Measurements from ENCODE around the gene CNOT1.
A peak's percentile ranks its signal among the peaks of the same experiment; 100 is the strongest.
"Not testable (repeated sequence)": the region's sequence is repeated elsewhere in the genome, so short reads cannot be mapped to it uniquely, and the experiment has no call there.

Gene CNOT1

GRCh38 chr16:58503863-58504688, 125.5 kb downstream of the CNOT1 start:
- DNase-seq (ENCODE audit: low spot score): no peak

GRCh38 chr16:58503166-58503862, 126.3 kb downstream of the CNOT1 start:
- DNase-seq (ENCODE audit: low spot score): no peak

GRCh38 chr16:58502217-58502921, 127.3 kb downstream of the CNOT1 start:
- no peak for DNase-seq (ENCODE audit: low spot score)

GRCh38 chr16:58501242-58502131, 128.1 kb downstream of the CNOT1 start:
- peak; percentile 69 for DNase-seq (ENCODE audit: low spot score)

- no peak for DNase-seq (ENCODE audit: low spot score)
These were observed 129.0 kb downstream of the CNOT1 start for GRCh38 chr16:58500430-58501241.

- DNase-seq (ENCODE audit: low spot score): peak; percentile 98
These were observed 129.8 kb downstream of the CNOT1 start, which contains the start of gene NDRG4 for GRCh38 chr16:58499615-58500351. Gene NDRG4 (plus strand): TSS chr16:58500143. CDS start chr16:58500249, 106 bp downstream.

DNA sequence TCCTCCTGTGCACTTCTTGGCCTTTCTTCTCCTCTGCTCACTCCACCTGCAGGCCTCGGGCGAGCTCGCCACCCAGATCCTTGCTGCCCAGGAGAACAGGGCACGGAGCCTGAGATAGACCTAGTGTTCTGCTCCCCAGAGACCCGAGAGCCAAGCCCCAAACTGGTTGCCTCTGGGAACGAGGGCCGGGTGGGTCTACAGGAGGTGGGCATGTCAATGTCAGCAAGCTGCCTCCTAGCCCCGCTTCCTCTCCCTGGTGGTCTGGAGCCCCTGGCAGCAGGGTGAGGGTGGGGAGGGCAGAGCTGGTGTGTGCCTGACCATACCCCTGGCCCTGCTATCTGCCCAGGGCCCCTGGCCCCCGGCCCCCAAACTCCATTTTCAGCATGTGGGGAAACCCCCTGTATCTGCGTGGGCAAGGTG, 130.5 kb downstream of the CNOT1 start:
- no peak for DNase-seq (ENCODE audit: low spot score)

DNA sequence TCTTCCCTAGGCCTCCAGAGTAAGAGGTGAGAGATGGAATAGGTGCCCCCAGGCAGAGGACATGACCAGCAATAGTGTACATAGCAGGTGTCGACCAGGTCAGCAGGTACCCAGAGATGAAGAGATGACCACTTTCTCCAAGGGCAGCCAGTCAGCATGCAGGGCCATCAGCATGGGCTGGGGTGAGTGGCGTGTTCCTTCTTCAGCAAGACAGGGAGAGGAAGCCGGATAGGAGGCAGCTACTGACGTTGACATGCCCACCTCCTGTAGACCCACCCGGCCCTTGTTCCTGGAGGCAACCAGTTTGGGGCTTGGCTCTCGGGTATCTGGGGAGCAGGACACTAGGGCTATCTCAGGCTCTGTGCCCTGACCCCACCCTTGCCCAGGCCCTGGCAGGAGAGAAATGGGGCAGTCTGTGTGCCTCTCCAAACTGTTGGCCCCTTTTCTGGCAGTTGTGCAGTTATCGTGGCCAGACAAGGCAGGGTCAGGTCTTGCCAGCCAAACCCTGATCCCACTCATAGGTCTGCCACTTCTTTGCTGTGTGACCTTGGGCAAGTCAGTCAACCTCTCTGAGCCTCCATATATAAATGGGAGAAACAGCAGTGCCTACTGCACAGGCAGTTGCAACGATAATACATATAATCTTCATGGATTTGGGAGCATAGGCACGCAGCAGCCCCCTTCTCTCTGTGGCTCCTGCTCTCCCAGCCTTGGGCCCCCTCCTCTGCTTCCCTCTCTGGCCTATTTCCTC, 131.1 kb downstream of the CNOT1 start:
- DNase-seq (ENCODE audit: low spot score): no peak

DNA sequence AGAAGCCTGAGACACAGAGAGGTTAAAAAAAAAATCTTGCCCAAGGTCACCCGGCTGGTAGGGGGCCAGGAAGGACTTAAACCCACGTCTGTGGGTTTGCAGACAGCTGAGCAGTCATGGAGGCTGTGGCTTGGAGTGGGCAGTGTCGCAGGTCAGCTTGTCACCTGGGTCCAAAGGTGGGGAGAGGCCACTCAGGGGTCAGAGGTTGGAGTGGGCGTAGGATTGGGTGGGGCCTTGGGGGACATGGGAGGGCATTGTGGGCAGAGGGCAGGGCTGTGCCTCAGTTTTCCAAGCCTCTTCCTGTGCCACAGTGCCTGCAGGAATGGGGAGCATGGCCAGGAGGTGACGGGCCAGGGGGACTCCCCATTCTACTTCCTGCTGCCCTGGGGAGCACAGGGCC, 131.7 kb downstream of the CNOT1 start:
- no peak for DNase-seq (ENCODE audit: low spot score)

DNA sequence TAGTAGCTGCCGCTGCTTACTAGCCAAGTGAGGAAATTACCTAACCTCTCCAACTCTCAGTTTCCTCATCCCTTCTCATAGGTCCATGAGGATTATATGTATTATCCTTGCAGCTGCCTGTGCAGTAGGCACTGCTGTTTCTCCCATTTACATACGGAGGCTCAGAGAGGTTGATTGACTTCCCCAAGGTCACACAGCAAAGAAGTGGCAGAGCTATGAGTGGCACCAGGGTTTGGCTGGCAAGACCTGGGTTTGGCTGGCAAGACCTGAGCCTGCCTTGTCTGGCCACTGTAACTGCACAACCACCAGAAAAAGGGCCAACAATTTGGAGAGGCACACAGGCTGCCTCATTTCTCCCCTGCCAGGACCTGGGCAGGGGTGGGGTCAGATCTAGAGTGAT, 132.2 kb downstream of the CNOT1 start:
- DNase-seq (ENCODE audit: low spot score): no peak

DNA sequence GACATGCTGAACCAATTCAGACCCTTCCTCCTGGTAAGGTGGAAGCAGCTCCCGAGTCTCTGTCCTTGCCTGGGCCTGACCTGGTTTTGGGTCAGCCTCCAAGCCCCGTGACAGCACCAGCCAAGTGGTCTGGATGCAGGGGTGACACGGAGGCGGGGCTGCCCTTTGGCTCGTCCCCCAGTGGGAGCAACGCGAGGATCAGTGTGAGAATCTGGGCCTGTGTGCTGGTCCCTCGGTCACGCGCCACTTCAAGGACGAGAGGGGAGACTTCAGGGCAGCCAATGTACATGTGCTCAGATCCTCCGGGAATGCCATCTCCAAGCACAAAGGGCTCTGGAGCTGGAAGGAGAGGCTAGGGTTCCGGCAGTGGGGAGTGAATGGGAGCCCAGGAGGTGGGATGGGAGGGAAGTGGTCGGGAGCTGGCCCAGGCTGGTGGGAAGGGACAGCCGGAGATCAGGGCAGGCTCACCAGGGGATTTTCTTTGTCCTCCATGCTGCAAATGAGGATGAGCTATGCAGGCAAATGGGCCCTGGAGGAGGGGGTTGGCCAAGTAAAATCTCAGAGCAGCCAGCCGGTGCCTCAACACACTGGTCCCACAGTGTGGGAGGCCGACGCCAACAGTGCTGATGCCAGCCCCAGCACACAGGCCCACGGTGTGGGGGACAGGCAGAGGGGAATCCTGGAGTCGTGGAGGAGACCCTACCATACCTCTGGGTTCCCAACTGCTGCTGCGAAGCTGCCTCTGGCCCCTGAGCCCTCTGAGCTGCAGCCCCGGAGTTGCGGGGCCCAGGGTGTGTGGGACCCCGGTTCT, 133.9 kb downstream of the CNOT1 start:
- no peak for DNase-seq (ENCODE audit: low spot score)

DNA sequence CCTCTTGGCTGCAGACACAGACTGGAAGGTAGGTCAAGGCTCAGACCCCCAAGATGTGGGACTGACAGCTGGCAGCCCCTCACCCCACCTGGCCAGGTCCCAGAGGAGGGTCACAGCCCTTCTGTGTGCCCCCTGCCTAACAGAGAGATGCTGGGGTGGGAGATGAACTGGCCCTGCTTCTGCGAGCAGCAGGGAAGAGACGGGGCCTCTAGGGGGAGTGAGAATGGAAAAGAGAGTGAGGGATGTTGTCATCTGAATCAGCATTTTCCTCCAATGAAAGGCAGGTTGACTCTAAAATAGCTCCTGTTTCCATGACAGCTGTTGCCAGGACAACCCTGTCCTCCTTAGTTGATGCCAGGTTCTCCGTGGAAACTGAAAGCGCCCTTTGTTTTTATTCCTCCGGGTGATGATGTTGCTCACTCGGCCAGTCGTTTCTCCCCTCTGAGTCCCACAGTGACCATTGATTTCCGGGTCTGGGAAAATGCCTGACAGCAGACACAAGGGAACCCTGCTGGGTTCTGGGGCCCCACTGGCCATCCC, 134.6 kb downstream of the CNOT1 start:
- DNase-seq (ENCODE audit: low spot score): peak; percentile 94

- no peak for DNase-seq (ENCODE audit: low spot score)
These were observed 135.7 kb downstream of the CNOT1 start for GRCh38 chr16:58493756-58494431.

DNA sequence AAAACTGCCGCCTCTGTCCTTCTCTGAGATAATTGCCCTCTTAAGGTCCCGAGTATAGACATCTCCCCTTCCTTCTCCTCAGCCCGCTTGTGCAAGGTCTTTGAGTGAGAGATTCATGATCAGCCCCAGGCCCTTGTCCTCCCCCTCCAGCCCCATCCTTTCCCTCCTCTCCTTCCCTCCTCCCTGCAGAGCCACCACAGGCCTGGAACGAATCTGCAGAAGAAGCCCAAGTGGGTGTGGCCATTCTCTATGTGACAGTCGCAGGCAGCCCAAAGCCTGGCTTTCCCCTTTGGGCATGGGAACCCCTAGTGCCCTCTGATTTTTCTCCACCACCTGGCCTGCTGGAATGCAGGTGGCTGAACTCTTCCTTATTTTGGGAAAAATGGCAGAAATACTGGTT, 136.9 kb downstream of the CNOT1 start:
- DNase-seq (ENCODE audit: low spot score): no peak

- no peak for DNase-seq (ENCODE audit: low spot score)
These were observed 137.6 kb downstream of the CNOT1 start for GRCh38 chr16:58492066-58492465.

DNA sequence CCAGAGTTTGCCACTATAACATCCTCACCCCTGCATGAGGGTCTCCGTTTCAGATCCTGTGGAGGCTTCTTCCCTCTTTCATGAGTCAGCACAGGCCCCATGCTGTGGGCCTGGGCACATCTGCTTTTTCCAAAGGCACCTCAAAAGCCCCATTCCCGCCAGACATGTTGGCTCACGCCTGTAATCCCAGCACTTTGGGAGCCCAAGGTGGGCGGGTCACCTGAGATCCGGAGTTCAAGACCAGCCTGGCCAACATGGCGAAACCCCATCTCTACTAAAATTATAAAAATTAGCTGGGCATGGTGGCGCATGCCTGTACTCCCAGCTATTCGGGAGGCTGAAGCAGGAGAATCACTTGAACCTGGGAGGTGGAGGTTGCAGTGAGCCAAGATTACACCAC, 139.1 kb downstream of the CNOT1 start:
- DNase-seq (ENCODE audit: low spot score): not testable (repeated sequence)

GRCh38 chr16:58490065-58490464, 139.6 kb downstream of the CNOT1 start:
- no peak for DNase-seq (ENCODE audit: low spot score)
